Anterior cingulate cortex (tissue), 58 donors: ENCODE measurements around the gene CEBPA.

Experiments used
- DNase-seq, 58 donors: peaks; one replicate each; lab custom pipeline; 2025; lab: John Stamatoyannopoulos, UW

Gene CEBPA

GRCh38 chr19:33257828-33258227 is 44.5 kb downstream of the CEBPA start:
- DNase-seq, result no peak

GRCh38 chr19:33256261-33256660 is 46.1 kb downstream of the CEBPA start:
- peak in 6 of 58 donors; percentile 8 to 31 (median 14) for DNase-seq

GRCh38 chr19:33255781-33256180 is 46.6 kb downstream of the CEBPA start:
- no peak for DNase-seq

- DNase-seq, result no peak
These were observed 48.0 kb downstream of the CEBPA start for GRCh38 chr19:33254245-33254824.

GRCh38 chr19:33252971-33253370 is 49.4 kb downstream of the CEBPA start:
- peak in 4 of 58 donors; percentile 4 to 20 (median 12) for DNase-seq

GRCh38 chr19:33252418-33252962 is 49.8 kb downstream of the CEBPA start:
- DNase-seq, result no peak

GRCh38 chr19:33251526-33252090 is 50.7 kb downstream of the CEBPA start:
- no peak for DNase-seq

GRCh38 chr19:33251076-33251475 is 51.3 kb downstream of the CEBPA start:
- DNase-seq, result no peak

GRCh38 chr19:33250500-33250899 is 51.8 kb downstream of the CEBPA start:
- DNase-seq, result no peak
